ENCODE results near the gene ORC4. TPM values are rescaled to one million over a fixed set of nuclear protein-coding genes. Genes with fewer than 3 reads are reported as not detected.

Gene ORC4
- polyA plus RNA-seq, 1 donor from 2014 or later: 261 TPM

DNA sequence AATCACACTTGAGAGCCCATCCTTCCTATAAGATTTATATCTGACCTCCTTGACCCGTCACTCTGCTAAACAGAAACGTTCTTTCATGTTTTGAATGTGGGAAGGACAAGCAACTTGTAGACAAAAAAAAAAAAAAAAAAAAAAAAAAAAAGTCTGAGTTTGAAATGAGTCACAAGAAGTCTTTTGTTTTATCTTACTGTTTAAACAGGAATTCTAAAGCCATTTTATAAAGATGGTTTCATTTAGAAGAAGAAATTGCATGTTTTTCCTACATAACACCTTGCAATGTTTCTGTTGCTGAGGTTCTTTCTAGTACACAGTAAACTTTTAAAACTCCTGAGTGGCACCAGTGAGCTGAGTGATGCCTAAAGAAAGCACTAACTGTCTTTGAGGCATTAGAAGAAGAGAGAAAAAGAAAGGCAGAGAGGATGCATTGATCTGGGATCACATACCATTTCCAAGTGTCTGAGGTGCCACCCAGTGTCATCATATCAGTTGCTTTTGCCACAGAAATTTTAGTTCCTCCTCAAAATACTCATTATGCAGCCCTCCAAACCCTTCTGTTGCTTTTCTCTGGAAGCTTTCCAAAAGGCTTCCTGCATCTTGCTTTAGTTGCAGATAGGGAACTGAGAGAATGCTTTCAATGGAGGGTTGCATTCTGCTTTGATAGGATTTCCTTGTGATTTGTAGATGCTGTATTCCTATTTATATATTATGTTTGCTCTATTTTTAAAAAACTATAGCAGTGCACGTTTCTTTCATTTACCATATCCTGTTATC, 106.6 kb downstream of the ORC4 start:
- H3K27ac ChIP-seq (ENCODE audit: low read length): no peak overlapping the region
- no peaks in the 10 kb centered on the region for H4K20me1 ChIP-seq (ENCODE audit: insufficient read depth)
- TF ChIP-seq EP300 (conservative IDR thresholded peaks at IDR 0.05; ENCODE audit: poor library complexity, severe bottlenecking) (no peak), MXI1 (conservative IDR thresholded peaks at IDR 0.05; ENCODE audit: poor library complexity, severe bottlenecking) (no peak), CTCF (IDR thresholded peaks at IDR 0.05; ENCODE audit: poor library complexity, severe bottlenecking) (no peak), SMC3 (conservative IDR thresholded peaks at IDR 0.05; ENCODE audit: poor library complexity) (no peak)

GRCh38 chr2:147910990-147911473, 109.5 kb downstream of the ORC4 start:
- H3K9me2 ChIP-seq (ENCODE audit: insufficient read depth, low read length): no peaks in the 10 kb centered on the region
- H3K27me3 ChIP-seq (ENCODE audit: insufficient read depth, low read depth, low read length): no peaks in the 10 kb centered on the region
- no peaks in the 10 kb centered on the region for H3K36me3 ChIP-seq (ENCODE audit: insufficient read depth, low read length)
- no peak overlapping the region for H3K4me2 ChIP-seq (ENCODE audit: low read length)
- no peaks in the 10 kb centered on the region for H3F3A ChIP-seq (ENCODE audit: insufficient read depth, low read length, poor library complexity, severe bottlenecking)
- H3K27ac ChIP-seq (ENCODE audit: low read length): no peak overlapping the region
- TF ChIP-seq CTCF (IDR thresholded peaks at IDR 0.05; ENCODE audit: poor library complexity, severe bottlenecking) (peak; percentile 85), RAD21 (conservative IDR thresholded peaks at IDR 0.05) (peak; percentile 90), POLR2AphosphoS5 (IDR thresholded peaks at IDR 0.05) (no peak), TAF1 (IDR thresholded peaks at IDR 0.05; ENCODE audit: low read depth) (no peak), EZH2 (IDR thresholded peaks at IDR 0.05; ENCODE audit: borderline replicate concordance, insufficient read depth, low read length, poor library complexity, severe bottlenecking) (no peak), MXI1 (conservative IDR thresholded peaks at IDR 0.05; ENCODE audit: poor library complexity, severe bottlenecking) (no peak), SMC3 (conservative IDR thresholded peaks at IDR 0.05; ENCODE audit: poor library complexity) (peak; percentile 92)
- TF ChIP-seq, protein P1, sequence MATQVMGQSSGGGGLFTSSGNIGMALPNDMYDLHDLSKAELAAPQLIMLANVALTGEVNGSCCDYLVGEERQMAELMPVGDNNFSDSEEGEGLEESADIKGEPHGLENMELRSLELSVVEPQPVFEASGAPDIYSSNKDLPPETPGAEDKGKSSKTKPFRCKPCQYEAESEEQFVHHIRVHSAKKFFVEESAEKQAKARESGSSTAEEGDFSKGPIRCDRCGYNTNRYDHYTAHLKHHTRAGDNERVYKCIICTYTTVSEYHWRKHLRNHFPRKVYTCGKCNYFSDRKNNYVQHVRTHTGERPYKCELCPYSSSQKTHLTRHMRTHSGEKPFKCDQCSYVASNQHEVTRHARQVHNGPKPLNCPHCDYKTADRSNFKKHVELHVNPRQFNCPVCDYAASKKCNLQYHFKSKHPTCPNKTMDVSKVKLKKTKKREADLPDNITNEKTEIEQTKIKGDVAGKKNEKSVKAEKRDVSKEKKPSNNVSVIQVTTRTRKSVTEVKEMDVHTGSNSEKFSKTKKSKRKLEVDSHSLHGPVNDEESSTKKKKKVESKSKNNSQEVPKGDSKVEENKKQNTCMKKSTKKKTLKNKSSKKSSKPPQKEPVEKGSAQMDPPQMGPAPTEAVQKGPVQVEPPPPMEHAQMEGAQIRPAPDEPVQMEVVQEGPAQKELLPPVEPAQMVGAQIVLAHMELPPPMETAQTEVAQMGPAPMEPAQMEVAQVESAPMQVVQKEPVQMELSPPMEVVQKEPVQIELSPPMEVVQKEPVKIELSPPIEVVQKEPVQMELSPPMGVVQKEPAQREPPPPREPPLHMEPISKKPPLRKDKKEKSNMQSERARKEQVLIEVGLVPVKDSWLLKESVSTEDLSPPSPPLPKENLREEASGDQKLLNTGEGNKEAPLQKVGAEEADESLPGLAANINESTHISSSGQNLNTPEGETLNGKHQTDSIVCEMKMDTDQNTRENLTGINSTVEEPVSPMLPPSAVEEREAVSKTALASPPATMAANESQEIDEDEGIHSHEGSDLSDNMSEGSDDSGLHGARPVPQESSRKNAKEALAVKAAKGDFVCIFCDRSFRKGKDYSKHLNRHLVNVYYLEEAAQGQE (IDR thresholded peaks at IDR 0.05; ENCODE audit: borderline replicate concordance): no peak
- H3K9ac ChIP-seq (ENCODE audit: low read length): no peak overlapping the region
- H3K79me2 ChIP-seq (replicated peaks; ENCODE audit: insufficient read depth, low read length): peaks cover 22% of the 10 kb centered on the region
- H3K9me3 ChIP-seq (ENCODE audit: low read length): no peaks in the 10 kb centered on the region
- H3K4me3 ChIP-seq (ENCODE audit: low read length): no peak overlapping the region
- H4K20me1 ChIP-seq (ENCODE audit: insufficient read depth): no peaks in the 10 kb centered on the region
- no peak overlapping the region for H2AFZ ChIP-seq (ENCODE audit: low read depth, low read length)

More for the DNA sequence above, 106.6 kb downstream of the ORC4 start:
- no peaks in the 10 kb centered on the region for H3K9me3 ChIP-seq (ENCODE audit: low read length)
- H3F3A ChIP-seq (ENCODE audit: insufficient read depth, low read length, poor library complexity, severe bottlenecking): no peaks in the 10 kb centered on the region
- H3K79me2 ChIP-seq (replicated peaks; ENCODE audit: insufficient read depth, low read length): peaks cover 18% of the 10 kb centered on the region
- H3K4me2 ChIP-seq (ENCODE audit: low read length): no peak overlapping the region
- no peak overlapping the region for H2AFZ ChIP-seq (ENCODE audit: low read depth, low read length)
- no peak overlapping the region for H3K9ac ChIP-seq (ENCODE audit: low read length)
- H3K4me3 ChIP-seq (ENCODE audit: low read length): no peak overlapping the region
- no peaks in the 10 kb centered on the region for H3K27me3 ChIP-seq (ENCODE audit: insufficient read depth, low read depth, low read length)
- no peaks in the 10 kb centered on the region for H3K9me2 ChIP-seq (ENCODE audit: insufficient read depth, low read length)
- H3K36me3 ChIP-seq (ENCODE audit: insufficient read depth, low read length): no peaks in the 10 kb centered on the region
